GM15510 (cell line): ENCODE data around the gene EHD4.

ENCODE experiments used
- POLR2A ChIP-seq: IDR thresholded peaks from 3 replicates; pipeline ENCODE4 v1.6.1; 2011; ENCODE audit warnings: borderline replicate concordance; ENCODE audit not compliant: insufficient read length; ENCODE audit errors: extremely low read depth

EHD4 gene

GRCh38 chr15:41944313-41944940 lies 27.9 kb downstream of the EHD4 start:
- no peak for TF ChIP-seq POLR2A

GRCh38 chr15:41943543-41944312 lies 28.6 kb downstream of the EHD4 start:
- TF ChIP-seq POLR2A: no peak

- no peak for TF ChIP-seq POLR2A
These were observed 29.5 kb downstream of the EHD4 start for GRCh38 chr15:41942886-41943285.

GRCh38 chr15:41941644-41942415 lies 30.5 kb downstream of the EHD4 start:
- no peak for TF ChIP-seq POLR2A

- TF ChIP-seq POLR2A: no peak
These were observed 31.9 kb downstream of the EHD4 start for GRCh38 chr15:41940441-41940857.

GRCh38 chr15:41939986-41940385 lies 32.4 kb downstream of the EHD4 start:
- no peak for TF ChIP-seq POLR2A

GRCh38 chr15:41937568-41937923 lies 34.8 kb downstream of the EHD4 start:
- TF ChIP-seq POLR2A: no peak

GRCh38 chr15:41936649-41937567 lies 35.4 kb downstream of the EHD4 start:
- no peak for TF ChIP-seq POLR2A

- no peak for TF ChIP-seq POLR2A
These were observed 36.2 kb downstream of the EHD4 start for GRCh38 chr15:41936155-41936554.

- TF ChIP-seq POLR2A: no peak
These were observed 36.8 kb downstream of the EHD4 start for GRCh38 chr15:41935566-41936020.

- TF ChIP-seq POLR2A: no peak
These were observed 37.5 kb downstream of the EHD4 start for GRCh38 chr15:41934843-41935242.

- no peak for TF ChIP-seq POLR2A
These were observed 38.6 kb downstream of the EHD4 start for GRCh38 chr15:41933771-41934170.

- no peak for TF ChIP-seq POLR2A
These were observed 39.0 kb downstream of the EHD4 start for GRCh38 chr15:41933326-41933725.

- TF ChIP-seq POLR2A: no peak
These were observed 39.7 kb downstream of the EHD4 start for GRCh38 chr15:41932511-41933289.
